NCI-H524 treated with DMSO at 0.1 percent for 48 hours (cell line): Measurements from ENCODE around the gene SEC16B.

Experiments
- DNase-seq: peaks from one replicate; lab custom pipeline; 2025; lab: John Stamatoyannopoulos, UW

Gene SEC16B

DNA sequence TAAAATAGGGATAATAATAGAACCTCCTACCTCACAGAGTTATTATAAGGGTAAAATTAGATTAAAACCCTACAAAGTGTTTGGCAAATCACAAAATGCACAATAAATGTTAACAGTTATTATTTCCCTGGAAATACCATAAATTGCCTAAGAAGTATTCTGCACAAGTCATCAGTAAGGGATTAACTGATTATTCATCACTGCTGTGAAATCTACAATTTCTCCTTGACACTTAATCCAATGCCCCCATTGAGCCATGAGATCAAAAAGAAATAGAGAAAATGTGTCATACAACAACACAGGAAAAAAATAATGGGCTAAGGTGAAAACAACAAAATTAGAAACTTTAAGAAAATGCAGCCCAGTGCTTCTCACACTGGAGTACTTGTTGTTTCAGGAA, 6.7 kb upstream of the SEC16B start:
- no peak for DNase-seq

DNA sequence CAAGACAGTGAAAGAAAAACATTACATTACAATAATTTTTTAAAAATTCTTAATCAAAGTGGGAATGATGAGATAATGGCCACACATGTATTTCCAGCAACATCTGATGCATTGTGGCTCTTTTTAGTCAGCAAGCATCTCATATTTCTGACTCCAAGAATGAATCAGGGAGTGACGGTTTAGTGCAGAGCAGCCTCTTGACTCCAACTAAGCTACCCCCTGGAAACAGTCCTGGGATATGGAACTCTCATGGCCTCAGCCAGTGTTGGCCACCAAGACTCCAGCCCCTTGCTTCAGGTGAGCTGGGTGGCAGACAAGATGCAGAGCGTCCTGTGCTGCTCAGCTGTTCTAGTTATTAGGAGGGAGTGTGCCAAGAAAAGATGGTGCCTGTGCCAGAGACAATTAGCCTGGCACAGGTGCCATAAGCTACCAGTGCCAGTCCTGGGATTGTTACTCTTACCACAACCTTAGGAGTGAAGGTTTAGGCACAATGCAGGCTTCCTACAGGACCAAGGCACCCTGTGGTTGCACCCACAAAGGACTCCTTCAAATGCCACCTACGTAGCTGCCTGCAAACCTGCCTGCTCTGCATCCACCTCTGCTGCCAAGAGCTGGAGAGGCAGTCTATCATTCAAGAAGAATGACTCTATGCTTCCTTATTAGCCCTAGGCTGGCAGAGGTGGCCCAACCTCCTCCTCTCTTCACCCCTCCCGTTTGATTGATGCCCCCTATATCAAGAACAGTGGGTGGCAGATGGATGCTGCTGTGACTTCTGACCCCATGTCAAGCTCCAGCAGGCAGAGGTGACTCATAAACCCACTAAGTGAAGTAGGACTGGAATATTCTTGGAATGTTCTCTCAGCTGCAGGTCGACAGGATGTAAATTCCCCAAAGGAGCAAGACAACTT, 6.0 kb upstream of the SEC16B start:
- DNase-seq, result no peak

DNA sequence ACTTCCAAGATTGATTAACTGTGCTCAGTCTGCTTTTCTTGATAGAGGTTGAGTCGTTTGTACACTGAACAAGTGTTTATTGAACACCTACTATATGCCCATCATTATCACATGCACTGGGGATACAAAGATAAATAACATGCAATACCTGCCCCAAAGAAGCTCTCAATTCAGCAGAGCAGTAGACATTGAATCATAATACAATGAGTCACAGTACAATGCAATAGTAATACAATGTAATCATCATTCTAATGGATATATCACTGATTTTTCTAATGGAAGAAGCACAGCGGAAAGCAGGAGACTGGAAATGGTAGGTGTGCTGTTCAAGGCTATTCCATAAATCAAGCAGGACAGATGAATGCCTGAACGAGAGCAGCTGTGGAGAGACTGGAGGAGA, 3.7 kb upstream of the SEC16B start:
- DNase-seq, result no peak

DNA sequence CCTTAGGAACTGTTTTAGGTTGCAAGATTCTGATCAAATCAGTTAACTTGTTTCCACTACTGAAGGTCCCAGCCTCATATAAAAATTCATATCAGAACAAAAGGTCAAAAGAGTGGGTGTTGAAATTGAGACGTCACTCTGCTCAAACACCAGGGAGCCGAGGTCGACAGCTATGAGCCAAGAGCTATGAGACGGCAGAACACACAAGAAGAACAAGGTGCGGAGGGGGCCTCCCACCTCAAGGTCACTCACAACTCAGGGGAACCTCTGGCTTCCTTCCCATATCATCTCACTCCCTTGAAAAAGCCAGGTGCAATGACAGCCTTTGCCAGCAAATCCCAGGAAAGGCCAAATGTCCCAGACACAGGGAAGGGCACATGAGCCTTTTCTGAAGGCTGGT, 749 bp downstream of the SEC16B start:
- no peak for DNase-seq

DNA sequence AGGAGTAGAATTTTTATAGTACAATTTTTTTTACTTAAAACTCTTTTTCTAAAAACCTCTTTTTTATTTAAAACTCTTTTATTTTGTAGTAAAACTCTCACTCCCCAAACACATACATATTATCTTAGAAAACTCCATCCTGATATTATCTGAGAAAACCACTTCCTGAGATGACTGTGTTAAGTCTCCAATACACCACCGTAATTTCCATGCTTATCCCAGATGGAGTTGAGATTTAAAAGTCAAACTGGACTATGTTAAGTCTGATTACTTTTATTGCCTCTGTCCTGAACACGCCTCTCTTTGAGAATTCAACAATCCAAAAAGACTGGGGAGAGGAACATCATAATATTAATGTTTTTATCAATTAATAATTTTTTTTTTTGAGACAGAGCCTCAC, 3.7 kb downstream of the SEC16B start:
- no peak for DNase-seq

DNA sequence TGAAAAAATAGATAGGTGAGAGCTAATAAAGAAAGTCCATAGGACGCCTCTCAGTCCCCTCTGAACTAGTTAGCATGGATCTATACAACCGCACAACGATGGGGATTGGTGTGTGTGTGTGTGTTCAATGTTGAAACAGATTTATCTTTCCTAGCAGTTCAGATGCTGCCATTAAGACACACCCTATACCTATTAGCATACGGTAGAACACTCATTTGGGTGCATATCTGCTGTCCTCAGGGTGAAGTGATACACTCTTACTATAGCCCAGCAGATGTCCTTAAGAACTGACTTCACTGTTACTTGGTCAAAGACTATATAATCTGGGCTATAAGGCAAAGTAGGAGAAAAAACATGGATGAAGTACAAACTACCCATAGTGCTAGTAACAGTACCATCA, 4.6 kb downstream of the SEC16B start:
- no peak for DNase-seq

DNA sequence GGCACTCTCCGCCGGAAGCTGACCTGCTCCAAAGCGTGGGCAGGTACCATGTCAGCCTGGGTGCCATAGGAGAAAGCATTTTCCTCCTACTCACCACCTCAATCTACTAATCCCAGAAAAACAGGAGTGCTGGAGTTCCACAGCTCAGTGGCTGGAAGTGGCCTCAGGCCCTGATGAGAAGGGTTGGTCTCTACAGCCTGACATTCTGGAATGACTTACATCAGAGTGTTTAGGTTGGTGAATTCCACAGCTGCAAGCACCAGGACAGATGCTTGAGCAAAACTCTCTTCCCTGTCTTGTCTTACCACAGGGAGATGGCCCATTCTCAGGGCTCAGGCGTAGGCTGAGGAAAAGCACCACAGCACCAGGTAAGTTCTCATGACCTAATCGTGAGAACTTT, 5.5 kb downstream of the SEC16B start:
- no peak for DNase-seq

DNA sequence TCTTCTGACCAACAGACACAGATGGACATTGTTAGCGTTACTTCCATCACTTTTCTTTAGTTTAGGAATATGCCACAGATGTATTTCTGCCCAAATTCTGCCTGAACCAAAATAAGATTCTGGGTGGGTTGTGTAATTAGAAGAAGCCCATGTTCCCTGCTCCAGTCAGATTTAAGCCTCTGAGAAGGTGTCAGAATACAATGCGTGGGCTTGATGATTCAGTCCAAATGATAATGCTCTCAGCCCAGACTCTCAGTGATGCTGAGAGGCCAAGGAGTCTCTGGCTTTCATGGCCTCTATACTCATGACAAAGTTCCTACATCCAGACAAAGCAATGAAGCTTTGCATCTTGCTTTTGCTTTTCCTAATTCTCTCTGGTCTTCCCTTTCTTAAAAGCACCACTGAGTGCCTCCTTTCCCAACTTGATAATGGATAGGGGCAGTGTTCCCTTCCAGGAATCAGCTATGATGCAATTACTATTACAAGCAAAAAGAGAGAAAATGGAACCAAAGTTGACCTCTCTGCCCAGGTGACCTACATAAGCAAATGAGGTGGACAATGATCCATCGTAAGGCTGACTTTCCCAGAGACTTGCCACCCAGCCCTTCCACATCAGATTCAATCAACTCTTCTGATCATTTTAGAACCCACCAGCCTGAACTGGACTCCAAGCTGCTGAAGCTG, 8.8 kb downstream of the SEC16B start:
- no peak for DNase-seq

DNA sequence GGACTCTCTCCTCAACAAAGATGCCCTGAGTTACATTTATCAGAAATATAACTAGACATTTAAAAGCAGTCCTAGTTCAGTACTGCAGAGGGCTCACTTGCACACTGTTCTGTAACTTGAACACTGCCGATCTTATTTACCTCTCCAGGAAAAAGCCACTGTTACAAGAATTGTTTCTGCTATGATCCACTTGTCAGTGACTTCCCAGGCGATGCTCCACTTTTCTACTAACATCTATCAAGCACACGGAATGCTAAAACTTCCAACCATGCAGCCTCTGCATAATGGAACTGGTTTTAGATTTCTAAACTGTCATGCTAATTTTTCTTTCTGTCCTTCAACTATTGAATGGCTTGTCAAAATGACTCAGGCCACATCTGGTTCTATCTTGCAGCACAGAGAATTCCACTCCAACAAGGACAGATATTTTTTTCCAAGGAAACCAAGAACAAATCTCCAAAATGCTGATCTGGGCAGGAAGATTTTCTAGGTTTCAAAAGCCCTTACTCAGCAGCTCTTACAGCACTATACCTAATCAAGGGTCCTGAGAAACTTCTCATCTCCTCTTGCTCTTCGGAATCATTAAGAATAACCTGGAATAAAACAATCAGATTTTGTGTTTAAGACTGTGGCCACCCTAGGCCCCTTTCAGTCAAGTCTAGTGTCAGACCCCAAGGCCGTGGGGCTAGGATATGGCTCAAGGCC, 9.9 kb downstream of the SEC16B start:
- DNase-seq, result no peak

DNA sequence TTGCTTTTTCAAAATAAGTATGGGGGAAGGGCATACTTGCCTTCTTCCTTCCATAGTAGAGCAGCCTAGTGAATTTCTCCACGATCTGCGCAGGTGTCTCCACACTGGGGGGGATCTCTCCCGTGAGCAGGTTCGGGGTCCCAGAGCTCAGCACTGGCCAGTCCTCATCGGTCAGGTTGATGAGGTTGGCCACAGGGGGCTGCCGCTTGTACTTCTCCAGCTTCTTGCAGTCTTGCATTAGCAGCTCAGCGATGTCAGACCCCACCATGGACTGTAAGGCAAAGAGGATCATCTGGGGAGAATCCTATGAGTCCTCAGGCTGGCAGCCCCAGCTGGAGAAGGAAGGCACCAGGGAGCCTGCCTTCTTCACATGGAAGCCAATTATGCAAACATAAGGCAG, 11.8 kb downstream of the SEC16B start:
- DNase-seq, result no peak

DNA sequence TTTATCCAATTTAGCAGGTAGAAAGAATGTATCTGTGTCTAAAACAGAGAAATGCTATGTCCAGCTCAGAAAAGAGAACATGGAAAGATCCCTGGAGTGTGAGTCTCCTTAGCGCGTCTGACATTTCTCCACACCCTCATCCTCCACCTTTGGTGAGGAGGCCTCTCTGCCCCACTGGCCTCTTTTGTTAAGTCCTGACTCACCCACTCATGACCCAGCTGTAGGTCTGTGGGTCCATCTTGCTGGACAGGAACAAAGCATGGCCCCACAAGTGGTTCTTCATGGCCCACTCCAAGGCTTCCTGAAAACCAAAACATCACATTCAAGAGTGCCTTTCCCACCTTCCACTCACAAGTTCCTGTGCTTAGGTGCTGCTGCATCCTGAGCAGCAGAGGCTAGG, 15.8 kb downstream of the SEC16B start:
- DNase-seq, result no peak

DNA sequence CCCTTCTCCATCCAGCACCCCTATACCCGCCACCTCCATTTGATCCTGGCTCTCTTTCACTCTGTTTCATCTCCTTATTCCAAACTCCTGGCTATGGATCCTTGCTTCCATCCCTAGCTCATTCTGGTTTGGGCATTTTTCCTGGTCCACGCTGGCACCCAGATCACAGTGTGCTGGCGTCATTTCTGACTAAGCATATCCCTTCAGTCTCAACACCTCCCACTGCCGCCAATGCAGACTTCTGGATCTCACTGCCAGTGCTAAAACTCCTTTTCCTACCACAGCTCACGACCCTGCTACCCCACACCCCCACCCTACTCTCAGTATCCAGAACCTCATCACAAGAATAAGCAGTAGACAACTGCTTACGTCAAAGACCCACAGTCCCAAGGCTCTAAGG, 16.3 kb downstream of the SEC16B start:
- DNase-seq, result no peak

DNA sequence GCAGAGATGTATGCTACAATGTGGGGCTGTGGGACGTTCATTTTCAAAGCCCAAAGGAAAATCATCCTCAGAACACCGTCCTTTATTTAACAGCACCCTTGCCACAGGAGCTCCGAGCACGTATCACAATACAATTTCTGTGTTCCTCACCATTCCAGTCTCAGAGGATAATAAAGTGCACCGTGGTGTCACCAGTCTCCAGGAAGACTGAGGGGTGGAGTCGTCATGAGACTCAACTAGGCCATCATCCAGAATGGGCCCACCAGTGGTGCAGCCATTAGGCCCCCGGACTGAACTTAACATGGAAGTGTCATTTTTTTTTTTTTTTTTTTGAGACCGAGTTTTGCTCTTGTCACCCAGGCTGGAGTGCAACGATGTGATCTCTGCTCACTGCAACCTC, 17.2 kb downstream of the SEC16B start:
- no peak for DNase-seq

DNA sequence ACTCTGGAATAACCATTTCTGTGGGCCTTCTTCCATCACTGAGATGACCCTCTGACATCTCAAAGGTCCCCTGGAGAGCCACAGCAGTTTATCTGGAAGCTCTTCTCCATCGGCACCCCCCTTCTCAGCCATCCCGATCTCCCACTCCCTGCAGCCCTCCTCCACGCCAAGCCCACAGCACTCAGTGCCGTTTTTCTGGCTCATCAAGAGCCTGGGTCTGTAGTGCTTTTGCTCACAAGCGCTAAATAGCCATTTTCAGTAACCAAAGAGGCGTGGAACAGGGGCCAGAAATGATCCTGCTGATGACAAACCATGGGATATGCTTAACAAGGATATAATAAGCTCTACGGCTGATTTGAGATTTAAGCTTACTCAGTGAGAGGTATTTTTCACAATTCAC, 17.6 kb downstream of the SEC16B start:
- no peak for DNase-seq

DNA sequence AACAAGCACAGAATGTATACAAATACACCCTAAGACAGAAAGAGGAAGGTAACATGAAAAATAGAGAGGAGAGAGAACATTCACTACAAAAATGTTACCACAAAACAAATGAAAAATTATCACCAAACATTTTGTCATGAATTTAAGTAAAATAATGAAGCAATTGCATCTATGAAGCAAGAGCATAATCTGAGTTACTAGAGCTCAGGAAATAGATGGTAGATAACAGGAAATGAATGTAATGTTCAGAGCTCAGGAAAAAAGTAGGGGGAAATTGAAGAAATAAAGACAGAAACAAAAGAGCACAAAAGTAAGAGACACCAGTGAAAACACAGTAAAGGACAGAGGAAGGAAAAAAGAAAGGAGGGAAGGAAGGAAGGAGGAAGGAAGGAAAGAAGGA, 19.4 kb downstream of the SEC16B start:
- no peak for DNase-seq

DNA sequence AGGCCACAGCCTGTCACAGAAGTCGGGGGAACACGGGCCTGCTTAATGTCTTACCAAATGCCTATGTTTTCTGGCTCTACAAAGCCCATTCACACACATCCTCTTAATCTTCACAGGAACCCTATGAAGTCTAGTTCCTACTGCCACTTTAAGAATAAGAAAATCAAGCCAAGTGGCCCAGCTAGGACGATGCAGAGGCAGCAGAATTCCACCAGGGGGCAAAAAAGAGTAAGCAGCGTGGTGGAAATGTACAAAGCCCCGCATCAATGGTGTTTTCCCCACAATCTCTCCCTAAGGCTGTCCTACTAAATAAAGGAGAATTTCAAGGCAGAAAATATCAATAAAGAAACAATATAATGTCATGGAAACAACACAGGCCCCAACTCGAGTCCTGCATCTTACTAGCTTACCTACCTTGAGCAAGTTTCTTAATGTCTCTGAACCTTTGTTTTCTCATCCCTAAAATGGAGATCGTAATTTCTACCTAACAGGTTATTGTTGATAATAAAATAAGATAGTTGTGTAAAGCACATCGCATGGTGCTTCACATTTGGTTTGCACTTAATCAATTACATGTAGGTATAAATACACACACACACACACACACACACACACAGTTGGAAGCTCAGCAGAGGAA, 21.4 kb downstream of the SEC16B start:
- DNase-seq, result peak; percentile 8

DNA sequence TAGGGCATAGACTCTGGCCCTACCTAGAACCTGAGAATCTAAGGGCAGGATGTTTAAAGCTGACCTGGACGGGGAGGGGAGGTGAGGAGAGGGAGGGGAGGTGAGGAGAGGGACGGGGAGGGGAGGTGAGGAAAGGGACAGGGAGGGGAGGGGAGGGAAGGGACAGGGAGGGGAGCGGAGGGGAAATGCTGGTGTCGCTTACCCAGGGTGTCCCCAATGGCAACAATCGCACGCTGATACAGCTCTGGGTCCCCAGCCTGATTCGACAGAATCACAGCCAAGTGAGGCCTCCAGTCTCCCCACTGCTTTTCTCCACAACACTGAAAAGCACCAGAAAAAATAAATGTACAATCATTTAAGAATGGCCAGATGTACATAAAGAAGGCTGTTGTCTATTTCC, 22.2 kb downstream of the SEC16B start:
- no peak for DNase-seq

DNA sequence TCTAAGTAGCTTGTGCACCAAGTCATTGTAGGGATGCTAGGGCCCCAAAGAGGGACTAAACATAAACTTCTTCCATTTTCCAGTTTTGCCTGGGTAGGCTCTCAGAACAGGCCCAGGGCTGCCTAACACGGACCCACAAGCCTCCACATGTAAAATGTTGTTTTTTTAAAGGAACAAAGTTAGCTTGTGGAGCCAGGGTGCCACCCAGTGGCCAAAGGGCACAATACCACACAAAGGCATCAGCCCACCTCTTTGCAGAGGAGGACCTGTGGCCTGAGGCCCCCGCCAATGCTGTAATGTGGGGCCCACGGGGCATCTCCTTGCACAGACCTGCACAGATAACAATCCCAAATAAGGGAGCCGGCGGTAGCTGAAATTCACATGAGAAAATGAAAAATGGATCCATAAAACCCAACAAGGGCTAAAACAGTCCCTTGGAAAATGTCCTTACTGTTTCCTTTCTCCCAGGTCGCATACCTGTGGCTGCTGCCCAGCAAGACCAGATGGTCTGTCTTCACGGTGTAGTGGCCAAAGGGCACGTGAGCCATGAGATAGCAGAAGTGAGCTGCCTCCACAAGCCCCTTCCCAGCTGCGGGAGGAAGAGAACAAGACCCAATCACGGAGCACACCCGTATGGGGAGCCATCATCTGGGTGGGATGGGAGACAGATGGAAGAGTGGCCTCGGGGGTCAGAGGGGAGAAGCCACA, 23.8 kb downstream of the SEC16B start:
- peak; percentile 25 for DNase-seq

DNA sequence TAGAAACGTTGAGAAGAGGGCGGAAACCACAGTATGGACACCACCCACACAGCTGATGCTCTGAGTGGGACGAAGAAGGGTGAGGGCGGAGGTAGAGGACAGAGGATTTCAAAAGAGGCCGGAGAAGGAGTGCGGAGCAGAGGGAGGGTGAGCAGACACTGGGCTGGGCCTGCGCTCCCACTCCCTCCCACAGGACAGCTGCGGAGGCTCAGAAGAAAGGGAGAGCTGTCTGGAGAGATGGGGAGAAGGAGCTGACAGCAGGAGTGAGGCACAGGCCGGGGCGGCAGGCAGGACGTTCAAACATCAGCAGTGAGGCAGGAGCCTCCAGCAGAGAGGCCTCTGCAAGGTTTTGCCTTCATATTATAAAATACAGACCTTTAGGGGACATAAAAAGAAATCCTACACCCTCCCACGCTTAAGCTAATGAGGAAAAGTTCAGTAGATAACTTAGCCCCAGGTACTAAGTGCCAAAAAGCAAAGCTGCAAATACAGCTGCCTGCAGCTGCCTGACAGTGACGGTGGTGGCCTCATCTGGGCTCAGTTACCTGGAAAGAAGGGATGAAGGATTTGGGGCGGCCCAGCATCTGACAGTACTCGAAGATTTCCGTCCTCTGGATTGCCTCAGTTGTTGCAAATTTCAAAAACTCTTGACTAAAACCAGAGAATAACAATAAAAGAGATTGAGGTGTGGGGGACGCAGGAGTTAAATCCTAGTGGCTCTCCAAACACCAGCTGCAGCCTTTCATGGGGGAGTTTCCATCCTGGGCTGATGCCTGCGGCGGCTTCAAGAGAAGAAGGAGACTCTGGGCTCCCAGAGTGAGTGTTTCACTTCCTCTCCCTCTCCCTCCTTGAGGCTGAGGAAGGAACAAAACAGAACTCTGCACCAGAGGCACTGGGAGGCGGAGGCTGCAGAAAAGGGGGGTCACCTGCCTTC, 25.6 kb downstream of the SEC16B start:
- DNase-seq, result no peak

DNA sequence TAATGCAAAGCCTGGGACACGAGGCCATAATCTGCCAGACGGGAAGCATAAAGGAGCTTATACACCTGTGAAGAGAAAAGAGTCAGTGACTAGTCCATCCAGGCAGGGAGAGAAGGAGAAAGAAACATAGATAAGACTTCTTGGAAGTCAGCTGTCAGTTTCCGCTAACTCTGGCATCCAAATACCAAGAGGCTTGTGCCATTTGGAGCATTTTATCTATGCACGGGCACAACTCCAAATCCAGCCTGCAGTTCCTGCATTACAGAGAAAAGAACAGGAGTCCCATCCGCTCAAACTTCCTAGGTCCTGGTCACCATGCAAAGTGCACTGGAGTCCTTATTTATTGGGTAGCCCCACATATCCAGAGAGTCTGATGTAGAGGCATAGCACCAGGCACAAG, 27.9 kb downstream of the SEC16B start:
- DNase-seq, result no peak

DNA sequence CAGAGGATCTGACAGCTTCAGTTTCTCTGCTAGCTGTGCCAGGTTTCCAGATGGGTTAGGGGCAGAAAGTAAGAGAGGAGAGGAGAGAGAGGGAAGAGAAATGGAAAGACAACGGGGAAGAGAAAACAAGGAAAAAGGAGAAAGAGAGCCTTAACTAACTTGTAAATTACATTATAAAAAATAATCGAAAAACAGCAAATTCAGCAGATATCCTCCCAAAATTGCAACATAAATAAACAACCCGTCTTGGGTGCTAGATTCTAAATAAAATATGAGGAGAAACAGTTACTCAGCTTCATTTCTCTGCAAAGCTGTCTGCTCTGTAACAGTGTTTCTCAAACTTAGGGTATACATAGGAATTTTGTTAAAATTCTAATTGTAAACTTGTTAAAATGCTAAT, 29.2 kb downstream of the SEC16B start:
- no peak for DNase-seq
